Breast epithelium (tissue), 4 donors: Measurements from ENCODE around the gene TRAPPC1. TPM values are rescaled to one million over a fixed set of nuclear protein-coding genes. Genes with fewer than 3 reads are reported as not detected.
"Not testable (repeated sequence)": the region's sequence is repeated elsewhere in the genome, so short reads cannot be mapped to it uniquely, and the experiment has no call there.

Source experiments
- DNase-seq, 2 donors: peaks; one replicate each; pipeline ENCODE4 v3.0.0-alpha.2; 2019; ENCODE audit warnings: low spot score in 2 of 2
- H3K27ac ChIP-seq, 2 donors: fragments of 200-600 bp; sonication (generic) in 1 of 2; one replicate each; pipeline ENCODE4 v1.5.1; 2016 to 2019; ENCODE audit warnings: mild to moderate bottlenecking in 1 of 2
- H3K27me3 ChIP-seq, 2 donors: fragments of 200-600 bp; sonication (generic) in 1 of 2; one replicate each; pipeline versions ENCODE4 v1.5.1 to v1.6.0; 2017 to 2019; ENCODE audit warnings: control low read depth in 1 of 2, mild to moderate bottlenecking in 1 of 2
- H3K36me3 ChIP-seq: fragments of 200-600 bp; one replicate; pipeline ENCODE4 v1.5.1; 2019
- H3K4me1 ChIP-seq, 2 donors: fragments of 200-600 bp; sonication (generic); one replicate each; pipeline ENCODE4 v1.5.1; 2016 to 2019; ENCODE audit warnings: control low read depth in 1 of 2
- H3K4me3 ChIP-seq, 3 donors: fragments of 200-600 bp; sonication (generic); 1 replicate in 2 of 3; 2 replicates in 1 of 3; pipeline ENCODE4 v1.5.1; 2016 to 2019; ENCODE audit warnings: mild to moderate bottlenecking in 3 of 3, moderate library complexity in 2 of 3
- H3K9me3 ChIP-seq, 2 donors: fragments of 200-600 bp; sonication (generic) in 1 of 2; one replicate each; pipeline ENCODE4 v1.5.1; 2016 to 2019; ENCODE audit warnings: control low read depth in 1 of 2
- POLR2A ChIP-seq: fragments of 450-650 bp; IDR thresholded peaks from one replicate; pipeline ENCODE4 v1.6.1; 2016; ENCODE audit warnings: antibody characterized with exemption, mild to moderate bottlenecking, moderate library complexity
- POLR2AphosphoS5 ChIP-seq, 3 donors: sonication (generic); formaldehyde crosslinking; IDR thresholded peaks; one replicate each; pipeline ENCODE4 v1.6.1; 2017; ENCODE audit warnings: antibody characterized with exemption in 3 of 3
- intact Hi-C: fragments of 100-400 bp; cut with DNase I; formaldehyde crosslinking; loops from one replicate; pipeline ENCODE4 v1.15.1; 2023; ENCODE audit warnings: low total_unique reads
- total RNA-seq, 3 donors: library from RNA; depleted of rRNA; stranded (reverse); fragments of >200 nt; gene quantifications; one replicate each; pipeline ENCODE4 v1.1.0, GENCODE V29; 2016
- TF ChIP-seq, protein P1 (sequence below), 3 donors: fragments of 450-650 bp; IDR thresholded peaks; one replicate each; pipeline ENCODE4 v1.5.1; 2016 to 2017; ENCODE audit warnings: antibody characterized with exemption in 3 of 3, mild to moderate bottlenecking in 3 of 3, moderate library complexity in 3 of 3

The TRAPPC1 gene
- total RNA-seq, 3 donors from 2014 or later = 24.9 to 38.9 (median 37.7) TPM

DNA sequence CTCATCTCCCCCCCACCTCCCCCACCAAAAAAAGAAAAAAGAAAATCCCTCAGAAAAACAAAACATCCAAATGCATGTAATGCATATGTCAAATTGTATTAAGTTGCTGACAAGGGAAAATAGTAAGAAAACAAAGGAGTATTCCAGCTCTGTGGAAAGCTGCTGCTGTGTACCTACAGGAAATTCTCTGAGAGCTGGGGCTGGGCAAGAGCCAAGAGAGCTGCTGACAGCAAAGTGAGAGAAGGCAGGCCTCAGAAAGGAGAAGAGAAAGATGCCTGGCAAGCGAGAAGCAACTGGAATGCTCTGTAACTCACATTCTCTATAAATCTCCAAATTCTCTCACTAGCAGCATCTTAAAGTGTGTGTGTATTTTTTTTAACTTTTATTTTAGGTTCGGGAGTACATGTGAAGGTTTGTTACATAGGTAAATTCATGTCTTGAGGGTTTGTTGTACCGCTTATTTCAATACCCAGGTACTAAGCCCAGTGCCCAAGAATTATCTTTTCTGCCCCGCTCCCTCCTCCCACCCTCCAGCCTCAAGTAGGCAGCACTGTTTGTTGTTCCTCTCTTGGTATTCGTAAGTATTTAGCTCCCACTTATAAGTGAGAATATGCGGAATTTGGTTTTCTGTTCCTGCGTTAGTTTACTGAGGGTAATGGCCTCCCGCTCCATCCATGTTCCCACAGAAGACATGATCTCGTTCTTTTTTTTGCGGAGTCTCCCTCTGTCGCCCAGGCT, 24.7 kb upstream of the TRAPPC1 start:
- Histone ChIP-seq H3K9me3 (no peaks in the 10 kb centered on the region), H3K4me1 (no peaks in the 10 kb centered on the region), H3K4me3 (no peak overlapping the region), H3K27ac (no peak overlapping the region), H3K27me3 (no peaks in the 10 kb centered on the region), H3K36me3 (no peaks in the 10 kb centered on the region)
- intact Hi-C loops = no loop called here
- DNase-seq = no peak
- TF ChIP-seq, protein P1, sequence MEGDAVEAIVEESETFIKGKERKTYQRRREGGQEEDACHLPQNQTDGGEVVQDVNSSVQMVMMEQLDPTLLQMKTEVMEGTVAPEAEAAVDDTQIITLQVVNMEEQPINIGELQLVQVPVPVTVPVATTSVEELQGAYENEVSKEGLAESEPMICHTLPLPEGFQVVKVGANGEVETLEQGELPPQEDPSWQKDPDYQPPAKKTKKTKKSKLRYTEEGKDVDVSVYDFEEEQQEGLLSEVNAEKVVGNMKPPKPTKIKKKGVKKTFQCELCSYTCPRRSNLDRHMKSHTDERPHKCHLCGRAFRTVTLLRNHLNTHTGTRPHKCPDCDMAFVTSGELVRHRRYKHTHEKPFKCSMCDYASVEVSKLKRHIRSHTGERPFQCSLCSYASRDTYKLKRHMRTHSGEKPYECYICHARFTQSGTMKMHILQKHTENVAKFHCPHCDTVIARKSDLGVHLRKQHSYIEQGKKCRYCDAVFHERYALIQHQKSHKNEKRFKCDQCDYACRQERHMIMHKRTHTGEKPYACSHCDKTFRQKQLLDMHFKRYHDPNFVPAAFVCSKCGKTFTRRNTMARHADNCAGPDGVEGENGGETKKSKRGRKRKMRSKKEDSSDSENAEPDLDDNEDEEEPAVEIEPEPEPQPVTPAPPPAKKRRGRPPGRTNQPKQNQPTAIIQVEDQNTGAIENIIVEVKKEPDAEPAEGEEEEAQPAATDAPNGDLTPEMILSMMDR (IDR thresholded peaks at IDR 0.05) = no peak
- TF ChIP-seq POLR2A (no peak), POLR2AphosphoS5 (IDR thresholded peaks at IDR 0.05) (no peak)

DNA sequence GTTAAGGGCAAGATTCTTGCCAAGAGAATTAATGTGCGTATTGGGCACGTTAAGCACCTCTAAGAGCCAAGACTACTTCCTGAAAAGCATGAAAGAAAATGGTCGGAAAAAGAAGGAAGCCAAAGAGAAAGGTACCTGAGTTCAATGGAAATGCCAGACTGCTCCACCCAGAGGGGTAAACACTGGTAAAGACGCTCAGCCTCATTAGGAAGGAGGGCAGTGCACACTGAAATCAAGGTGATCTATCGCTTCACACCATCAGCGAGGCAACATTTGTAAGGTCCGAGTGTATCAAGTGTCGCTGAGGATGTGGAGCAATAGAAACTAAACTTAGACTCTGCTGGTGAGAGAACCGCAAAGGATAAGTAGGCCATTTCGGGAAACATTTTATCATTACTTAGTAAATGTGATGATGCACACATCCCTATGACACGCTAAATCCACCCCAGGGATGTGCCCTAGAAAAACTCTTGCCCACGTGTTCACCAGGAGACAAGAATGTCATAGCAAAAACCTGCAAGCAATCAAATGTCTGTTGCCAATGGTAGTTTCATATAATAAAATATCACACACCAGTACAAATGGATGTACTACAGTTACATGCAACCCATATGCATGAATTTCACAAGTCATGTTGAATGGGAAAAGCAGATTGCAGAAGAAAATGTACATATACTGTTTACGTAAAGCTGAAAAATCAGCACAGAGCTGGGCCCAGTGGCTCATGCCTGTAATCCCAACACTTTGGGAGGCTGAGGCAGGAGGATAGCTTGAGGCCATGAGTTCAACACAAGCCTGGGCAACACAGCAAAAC, 23.9 kb upstream of the TRAPPC1 start:
- H3K27me3 ChIP-seq = no peaks in the 10 kb centered on the region
- DNase-seq = no peak
- no peaks in the 10 kb centered on the region for H3K9me3 ChIP-seq
- no peak overlapping the region for H3K4me3 ChIP-seq
- intact Hi-C loops = no loop called here
- no peak overlapping the region for H3K27ac ChIP-seq
- H3K36me3 ChIP-seq = no peaks in the 10 kb centered on the region
- H3K4me1 ChIP-seq = no peaks in the 10 kb centered on the region
- TF ChIP-seq POLR2A (no peak), POLR2AphosphoS5 (IDR thresholded peaks at IDR 0.05) (no peak)
- TF ChIP-seq, protein P1 (IDR thresholded peaks at IDR 0.05) = no peak

DNA sequence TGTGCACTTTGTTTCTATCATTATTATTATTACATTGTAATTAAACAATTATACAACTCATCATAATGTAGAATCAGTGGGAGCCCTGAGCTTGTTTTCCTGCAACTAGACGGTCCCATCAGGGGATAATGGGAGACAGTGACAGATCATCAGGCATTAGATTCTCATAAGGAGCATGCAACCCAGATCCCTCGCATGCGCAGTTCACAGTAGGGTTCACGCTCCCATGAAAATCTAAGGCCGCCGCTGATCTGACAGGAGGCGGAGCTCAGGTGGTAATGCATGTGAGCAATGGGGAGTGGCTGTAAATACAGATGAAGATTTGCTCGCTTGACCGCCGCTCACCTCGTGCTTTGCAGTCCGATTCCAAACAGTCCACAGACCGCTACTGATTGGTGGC, 21.5 kb upstream of the TRAPPC1 start:
- intact Hi-C loops, H3K27ac ChIP-seq, DNase-seq, H3K27me3 ChIP-seq, H3K4me1 ChIP-seq, H3K9me3 ChIP-seq, H3K36me3 ChIP-seq, H3K4me3 ChIP-seq: not testable (repeated sequence)

DNA sequence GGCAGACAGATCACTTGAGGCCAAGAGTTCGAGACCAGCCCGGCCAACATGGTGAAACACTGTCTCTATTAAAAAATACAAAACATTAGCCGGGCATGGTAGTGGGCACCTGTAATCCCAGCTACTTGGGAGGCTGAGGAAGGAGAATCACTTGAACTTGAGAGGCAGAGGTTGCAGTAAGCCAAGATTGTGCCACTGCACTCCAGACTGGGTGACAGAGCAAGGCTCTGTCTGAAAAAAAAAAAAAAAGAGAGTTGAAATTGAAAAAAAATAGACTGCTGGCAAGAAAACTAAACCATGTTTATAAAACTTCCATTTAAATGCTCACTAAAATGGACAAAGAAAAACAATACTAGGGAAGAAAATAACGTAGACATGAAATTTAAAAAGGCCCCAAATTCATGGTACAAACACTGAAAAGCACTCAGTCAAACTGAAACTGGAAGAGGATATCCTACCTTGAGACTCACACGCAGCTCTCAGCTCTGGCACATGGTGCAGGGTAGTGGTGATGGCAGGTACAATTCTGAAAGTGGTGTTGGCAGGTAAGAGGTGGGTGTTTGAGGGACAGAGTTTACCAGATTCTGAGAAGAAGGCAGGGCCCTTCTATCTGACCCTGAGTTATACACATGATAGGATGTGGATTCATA, 19.5 kb upstream of the TRAPPC1 start:
- no peak for DNase-seq
- Histone ChIP-seq H3K36me3 (no peaks in the 10 kb centered on the region), H3K27me3 (no peaks in the 10 kb centered on the region), H3K27ac (no peak overlapping the region), H3K4me1 (no peaks in the 10 kb centered on the region), H3K9me3 (no peaks in the 10 kb centered on the region), H3K4me3 (no peak overlapping the region)
- intact Hi-C loops = no loop called here
- TF ChIP-seq, protein P1 (IDR thresholded peaks at IDR 0.05) = no peak
- TF ChIP-seq POLR2A (no peak), POLR2AphosphoS5 (IDR thresholded peaks at IDR 0.05) (no peak)

DNA sequence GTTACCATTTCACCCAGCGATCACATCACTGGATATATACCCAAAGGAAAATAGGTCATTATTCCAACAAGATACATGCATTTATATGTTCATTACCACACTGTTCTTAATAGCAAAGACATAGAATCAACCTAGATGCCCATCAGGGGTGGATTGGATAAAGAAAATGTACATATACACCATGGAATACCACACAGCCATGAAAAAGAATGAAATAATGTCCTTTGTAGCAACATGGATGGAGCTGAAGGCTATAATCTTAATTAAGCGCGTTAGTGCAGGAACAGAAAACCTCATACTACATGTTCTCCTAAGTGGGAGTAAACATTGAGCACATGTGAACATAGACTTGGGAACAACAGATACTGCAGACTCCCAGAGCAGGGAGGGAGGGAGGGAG, 18.8 kb upstream of the TRAPPC1 start:
- no peak overlapping the region for H3K4me3 ChIP-seq
- H3K36me3 ChIP-seq = no peaks in the 10 kb centered on the region
- H3K4me1 ChIP-seq = no peaks in the 10 kb centered on the region
- H3K27ac ChIP-seq = no peak overlapping the region
- TF ChIP-seq POLR2AphosphoS5 (IDR thresholded peaks at IDR 0.05) (no peak), POLR2A (no peak)
- TF ChIP-seq, protein P1 (IDR thresholded peaks at IDR 0.05) = no peak
- H3K27me3 ChIP-seq = no peaks in the 10 kb centered on the region
- DNase-seq = no peak
- no peaks in the 10 kb centered on the region for H3K9me3 ChIP-seq
- intact Hi-C loops = no loop called here
